NOMO-1 (cell line): ENCODE data around the gene PTPRM.

Source experiments
- DNase-seq, 2 experiments: peaks; one replicate each; lab custom pipeline; 2025; ENCODE audit not compliant: unreplicated experiment in 2 of 2; lab: John Stamatoyannopoulos, UW

Gene PTPRM

DNA sequence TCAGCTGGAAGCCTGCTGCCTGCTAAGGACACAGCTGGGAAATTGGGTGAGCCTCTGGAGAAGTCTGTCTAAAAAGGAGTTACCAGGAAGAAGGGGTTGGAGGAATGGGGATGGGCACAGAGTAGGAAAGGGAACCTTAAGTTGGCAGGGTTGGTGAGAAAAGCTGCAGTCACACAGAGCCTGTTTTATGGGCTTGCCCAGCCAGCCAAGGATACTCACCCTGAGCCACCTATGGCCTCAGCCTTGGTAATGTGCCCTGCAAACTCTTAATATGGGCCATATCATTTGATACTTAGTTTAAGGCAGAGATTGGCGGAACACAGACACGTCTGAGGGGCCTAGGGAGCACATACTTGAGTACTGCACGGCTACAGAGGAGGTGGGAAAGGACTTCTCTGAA lies 623.9 kb downstream of the PTPRM start:
- DNase-seq, result no peak

DNA sequence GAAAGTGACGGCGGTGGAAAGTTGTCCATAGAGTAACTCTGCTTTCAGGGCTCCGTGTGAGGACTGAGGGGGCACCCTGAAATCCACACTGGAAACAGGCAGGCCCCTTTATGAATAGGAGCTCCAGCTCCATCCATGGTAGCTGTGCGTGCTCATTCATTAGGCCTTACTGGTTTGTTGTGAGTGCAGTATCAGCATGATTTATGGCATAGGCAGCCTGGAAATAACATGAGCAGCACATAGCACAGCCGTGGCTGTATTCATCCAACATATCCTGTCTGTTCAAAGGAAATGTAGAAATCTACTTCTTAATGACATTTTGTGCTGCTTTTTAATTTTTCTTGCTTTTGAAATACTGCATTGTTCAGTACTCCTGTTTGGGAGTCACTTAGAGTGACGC lies 627.3 kb downstream of the PTPRM start:
- no peak for DNase-seq

DNA sequence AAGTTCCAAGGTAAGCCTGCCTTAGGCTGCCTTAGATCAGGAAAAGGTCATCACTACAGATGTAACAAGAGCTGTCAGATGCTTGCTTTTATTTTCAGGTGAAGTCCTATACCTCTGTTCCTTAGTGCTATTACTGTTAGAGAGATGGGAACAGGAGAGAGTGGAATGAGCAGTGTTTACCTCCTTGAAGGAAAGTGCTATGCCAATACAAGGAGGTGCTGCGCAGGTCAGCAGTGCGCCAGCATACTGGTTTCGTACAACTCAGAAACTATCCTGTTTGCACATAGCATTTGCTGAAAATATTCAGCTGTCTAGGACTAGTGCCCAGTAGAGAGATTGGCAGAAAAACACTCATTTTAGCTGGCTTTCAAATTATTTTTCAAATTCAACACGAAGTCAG lies 629.1 kb downstream of the PTPRM start:
- no peak for DNase-seq

DNA sequence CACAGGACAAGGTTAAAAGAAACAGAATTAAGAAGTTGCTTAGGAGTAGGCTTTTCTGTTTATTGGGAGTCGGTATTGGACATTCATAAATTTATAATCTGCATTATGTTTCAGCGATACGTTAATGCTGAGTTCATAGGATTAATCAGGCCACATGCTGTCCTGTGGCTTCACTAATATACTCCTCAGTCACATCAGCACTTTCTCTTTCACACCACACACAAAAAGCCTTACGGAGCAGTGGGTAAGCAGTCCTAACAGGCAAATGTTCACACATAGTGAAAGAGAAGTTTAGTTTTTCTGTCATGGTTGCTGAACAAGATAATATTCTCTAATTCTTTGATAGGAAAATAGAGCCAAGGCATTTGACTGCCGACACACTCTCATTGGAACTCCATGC lies 630.4 kb downstream of the PTPRM start:
- no peak for DNase-seq

DNA sequence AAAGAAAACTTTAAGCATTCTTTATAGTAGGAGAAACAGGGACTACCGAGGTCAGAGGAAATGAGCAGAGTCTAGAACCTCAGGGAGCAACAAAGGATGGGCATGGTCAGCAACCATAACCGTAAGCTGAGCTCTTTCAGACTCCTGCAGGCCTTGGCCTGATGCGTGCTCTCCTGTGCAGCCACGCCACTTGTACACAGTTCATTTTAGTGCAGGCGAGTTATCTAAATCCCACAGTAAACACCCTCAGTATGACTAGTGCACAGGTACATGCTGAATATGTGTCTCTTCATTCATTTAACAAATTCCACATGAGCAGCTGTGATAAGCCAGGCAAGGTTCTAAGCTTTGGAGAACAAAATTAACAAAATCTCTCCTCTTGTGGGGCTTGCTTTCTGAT lies 640.9 kb downstream of the PTPRM start:
- no peak for DNase-seq

DNA sequence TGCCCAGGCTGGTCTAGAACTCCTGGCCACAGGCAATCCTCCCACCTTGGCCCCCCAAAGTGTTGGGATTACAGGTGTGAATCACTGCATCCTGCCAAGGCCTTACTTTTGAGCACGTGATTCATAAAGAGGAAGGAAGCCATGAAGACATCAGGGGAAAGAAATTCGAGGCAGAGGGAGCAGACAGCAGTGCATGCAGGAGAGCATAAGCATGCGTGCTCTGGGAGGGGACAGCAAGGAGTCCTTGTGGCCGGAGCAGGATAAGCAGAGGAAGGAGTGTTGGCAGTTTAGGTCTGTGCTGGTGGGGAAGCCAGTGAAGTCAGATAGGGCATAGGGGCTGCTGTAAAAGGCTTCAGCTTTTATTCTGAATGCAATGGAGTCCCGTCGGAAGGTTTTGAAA lies 641.6 kb downstream of the PTPRM start:
- no peak for DNase-seq

DNA sequence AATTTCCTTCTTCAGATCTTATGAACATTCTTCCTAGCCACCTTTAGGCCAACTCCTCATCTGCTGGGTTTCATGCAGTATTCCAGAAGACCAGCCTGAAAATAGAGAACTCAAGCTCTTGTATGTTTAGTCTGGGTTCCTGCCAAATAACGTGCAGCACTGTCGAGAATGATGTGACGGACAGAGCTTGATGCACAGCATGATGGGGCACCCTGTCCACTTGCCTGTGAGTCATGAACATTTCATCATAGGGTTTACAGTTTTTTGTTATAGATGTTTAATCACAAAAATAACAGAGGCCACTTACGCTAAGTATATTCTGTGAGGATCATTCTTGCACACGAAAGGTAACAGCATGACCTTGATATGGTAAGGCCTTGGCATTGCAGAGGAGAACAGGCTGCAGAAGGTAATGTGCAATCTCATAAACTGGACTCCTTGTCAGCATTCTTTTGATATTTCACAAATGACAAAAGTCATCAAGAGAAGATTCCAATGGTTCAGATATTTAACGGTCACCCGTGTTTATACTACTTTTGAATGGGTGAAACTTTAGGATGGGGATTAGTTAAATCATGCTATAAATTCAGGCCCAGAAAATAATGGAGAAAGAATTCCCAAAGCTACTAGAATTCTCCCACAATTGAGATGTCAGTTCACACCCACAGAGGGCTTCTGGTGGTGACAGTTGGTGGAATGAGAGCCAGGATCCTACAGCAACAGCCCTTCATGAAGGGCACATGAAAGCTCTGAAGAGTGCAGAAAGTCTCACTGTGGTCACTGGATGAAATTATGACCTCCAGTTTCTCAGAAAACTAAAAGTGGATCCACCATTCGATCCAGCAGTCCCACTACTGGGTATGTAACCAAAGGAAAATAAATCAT lies 646.0 kb downstream of the PTPRM start:
- DNase-seq, result no peak

DNA sequence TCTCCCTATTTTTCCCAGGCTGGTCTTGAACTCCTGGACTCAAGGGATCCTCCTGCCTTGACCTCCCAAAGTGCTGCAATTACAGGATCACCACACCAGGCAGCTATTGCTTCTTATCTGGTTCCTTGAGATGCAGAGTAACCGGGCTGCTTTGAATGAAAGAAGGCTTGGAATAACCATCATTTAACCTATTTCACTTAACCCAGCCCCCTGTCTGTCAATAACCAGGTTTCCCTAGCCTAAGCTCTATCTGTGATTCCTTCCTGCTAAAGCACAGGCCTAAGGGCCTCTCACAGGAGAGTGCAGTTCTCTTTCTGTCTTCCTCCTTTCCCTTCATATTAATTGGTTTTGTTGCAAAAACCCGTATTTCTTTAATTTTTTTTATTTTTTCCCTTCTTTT lies 648.6 kb downstream of the PTPRM start:
- DNase-seq, result no peak

DNA sequence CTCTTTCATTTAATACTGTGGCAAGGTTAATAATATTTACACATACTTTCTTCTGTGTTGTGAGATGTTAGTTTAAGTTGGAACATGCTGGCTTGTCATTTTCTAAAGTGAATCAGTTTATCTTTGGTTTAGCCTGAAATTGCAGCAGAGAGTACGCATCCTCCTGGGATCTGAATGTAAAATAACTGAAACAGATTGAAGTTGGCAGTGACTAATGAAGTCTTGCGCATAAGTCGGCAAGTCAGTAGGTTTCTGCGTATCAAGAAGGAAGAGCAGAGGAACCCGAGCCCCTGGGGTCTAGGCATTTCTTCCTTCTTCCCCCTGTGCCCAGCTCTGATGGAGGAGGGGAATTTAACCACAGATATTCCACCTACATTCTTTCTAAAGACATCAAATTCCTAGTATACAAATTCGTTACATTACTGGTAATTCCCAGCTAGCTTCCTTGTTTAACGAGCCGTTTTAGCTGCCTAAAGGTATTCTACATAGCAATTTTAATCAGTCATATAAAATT lies 650.0 kb downstream of the PTPRM start:
- DNase-seq, result no peak

DNA sequence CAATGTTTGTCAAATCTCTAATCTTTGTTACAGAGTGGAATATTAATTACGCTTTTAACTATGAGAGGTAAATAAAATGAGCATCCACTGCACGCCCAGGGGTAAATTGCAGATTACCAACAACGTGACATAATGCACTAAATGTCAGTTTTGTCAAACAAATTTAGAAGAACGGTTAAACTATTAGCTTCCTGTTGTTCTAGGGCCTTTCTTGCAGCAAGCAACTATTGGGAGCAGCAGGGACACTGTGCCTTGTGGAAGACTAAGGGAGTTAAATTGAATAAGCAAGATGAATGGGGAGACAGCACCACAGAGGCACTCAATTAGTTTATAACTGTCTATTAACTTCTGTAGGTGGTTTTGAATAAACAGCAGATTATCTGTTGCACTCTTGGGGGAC lies 651.1 kb downstream of the PTPRM start:
- DNase-seq, result no peak

DNA sequence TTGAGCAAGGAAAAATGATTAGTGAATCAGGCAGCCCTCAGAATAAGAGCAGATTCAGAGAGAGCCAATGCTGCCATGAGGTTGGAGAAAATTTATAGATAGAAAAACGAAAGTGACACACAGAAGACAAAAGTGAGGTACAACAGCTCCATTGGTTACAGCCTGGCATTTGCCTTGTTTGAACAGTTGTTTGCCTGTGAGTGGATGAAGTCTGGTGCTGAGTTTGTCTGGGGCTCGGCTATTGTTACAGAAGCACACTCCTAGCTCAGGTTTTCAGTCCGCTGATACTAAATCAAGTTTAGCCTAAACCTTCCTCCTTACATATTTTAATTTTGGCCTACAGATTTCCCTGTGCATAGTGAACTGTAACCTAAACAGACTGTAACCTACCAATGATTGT lies 654.3 kb downstream of the PTPRM start:
- DNase-seq, result no peak

DNA sequence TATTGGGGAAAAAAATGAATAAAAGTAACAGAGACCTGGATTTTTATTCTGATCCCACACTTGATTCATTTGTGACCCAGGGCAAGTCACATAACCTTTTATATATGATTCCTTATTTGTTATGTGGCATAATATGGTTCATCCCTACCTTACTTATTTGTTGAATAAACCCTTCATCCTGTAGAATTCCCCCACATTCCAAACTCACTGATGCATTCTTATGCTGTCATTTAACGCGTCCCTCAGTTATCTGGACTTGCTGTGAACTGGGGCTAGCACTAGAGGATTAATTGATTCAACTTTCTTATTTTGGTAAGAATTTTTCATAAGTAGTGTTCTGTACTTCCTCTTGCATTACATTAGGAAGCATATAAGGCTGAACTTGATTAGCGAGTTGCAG lies 657.5 kb downstream of the PTPRM start:
- no peak for DNase-seq

DNA sequence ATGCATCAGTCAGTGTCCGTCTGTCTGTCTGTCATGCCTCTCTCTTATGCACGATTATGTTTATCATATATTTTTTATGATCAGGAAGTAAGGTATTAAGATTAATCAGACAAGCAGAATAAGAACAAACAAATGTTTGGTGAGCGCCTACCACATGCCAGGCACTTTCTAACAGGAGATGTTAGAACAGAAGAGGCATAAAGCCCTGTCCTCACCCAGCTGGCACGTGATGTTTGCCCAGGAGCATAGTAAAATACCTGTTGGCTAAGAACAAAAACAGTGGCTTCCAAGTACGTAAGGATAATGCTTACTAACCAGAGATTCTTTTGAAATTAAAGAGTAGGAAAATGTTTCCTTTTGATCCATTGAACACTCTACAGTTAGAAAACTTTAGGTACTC lies 661.9 kb downstream of the PTPRM start:
- DNase-seq, result no peak

DNA sequence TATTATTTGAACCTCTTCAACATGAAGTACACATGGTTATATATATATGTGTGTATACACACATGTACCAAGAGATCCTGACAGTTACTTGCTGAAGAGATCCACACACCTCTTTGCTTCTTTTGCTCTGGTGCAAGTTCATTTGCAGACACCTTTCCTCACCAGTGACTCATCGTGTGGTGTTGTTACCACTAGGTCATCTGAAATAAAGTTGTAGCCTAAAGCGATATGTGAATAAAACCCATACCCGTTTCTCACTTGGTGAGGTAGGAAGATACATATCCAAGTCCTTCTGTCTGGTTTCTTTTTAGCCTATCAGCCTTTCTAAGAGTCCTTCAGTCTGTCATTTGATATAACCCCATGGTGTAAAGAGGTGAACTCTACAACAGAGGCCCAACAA lies 662.7 kb downstream of the PTPRM start:
- no peak for DNase-seq

DNA sequence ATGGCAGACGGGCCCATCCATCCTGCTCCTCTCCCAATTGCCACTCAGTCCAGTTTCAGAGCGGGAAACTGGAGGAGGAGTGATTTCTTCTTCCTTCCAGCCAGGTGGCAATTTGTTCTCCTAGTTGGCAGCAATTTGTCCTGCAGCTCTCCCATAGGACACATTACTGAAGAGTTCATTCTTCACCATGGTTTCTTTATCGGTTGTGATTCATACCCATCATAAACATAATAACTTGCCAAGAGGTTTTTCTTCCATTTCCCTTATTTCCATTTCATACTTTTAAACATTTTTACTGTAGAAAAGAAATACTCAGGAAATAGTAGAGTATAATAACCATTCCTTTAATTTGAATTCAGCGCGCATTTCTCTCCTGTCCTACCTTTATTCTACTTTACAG lies 664.2 kb downstream of the PTPRM start:
- DNase-seq, result no peak

DNA sequence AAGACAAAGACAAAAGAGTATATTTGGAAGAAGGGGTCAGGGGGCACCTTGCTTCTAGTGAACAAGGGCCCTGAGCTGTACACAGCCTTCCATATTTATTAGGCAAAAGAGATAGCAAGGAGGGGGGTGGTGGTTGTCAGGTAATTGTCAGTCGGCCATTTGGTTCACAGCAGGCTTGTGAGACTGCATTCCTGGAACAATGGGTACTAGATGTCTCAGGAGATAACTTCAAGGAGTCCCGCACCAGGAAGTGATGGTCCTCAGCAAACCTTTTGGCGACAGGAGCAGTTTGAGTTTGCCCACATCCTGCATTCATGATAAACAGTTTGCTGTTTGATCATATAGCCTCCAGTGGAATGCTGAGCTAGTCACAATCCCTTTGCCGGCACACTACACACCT lies 665.7 kb downstream of the PTPRM start:
- DNase-seq, result no peak

DNA sequence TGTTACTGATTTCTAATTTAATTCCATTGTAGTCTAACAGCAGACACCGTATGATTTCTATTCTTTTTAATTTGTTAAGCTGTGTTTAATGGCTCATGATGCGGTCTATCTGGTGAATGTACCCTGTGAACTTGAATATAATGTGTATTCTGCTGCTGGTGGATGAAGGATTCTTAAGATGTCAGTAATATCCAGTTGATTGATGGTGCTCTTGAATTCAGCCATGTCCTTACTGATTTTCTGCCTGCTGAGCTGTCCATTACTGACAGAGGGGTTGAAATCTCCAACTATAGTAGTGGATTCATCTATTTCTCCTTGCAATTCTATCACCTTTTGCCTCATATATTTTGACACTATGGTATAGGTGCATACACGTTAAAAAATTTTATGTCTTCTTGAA lies 668.8 kb downstream of the PTPRM start:
- no peak for DNase-seq

DNA sequence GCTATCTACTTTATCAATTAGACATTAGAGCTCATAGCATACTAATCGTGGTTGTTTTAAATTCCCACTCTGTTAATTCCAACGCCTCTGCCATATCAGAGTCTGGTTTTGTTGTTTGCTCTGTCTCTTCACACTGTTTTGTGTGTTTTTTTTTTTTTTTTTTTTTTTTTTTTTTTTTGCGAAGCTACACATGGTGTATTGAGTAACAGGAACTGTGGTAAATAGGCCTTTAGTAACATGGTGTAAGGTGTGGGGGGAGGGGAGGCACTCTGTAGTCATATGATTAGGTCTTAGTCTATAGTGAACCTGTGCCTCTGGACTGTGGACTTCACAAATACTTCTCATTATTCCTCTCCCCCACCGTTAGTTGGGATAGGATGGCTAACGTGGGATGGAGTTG lies 671.4 kb downstream of the PTPRM start:
- DNase-seq, result no peak

DNA sequence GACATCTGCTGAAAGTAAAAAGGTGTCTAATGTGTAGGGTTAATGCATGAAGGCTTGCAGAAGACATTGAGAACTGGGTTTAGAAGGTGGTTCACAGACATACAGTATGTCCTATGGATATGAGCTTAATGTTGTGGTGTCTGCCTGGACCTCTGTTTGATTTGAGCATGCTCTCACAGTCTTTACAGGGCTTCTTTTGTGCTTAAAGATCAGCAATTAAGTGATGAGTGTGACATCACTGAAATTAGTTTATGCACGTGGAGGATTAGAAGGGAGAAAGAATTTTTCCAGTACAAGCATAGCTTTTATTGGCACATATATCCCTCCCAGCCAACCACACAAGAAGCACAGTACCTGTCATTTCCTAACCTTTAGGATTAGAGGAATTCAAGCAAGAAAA lies 674.6 kb downstream of the PTPRM start:
- DNase-seq, result no peak

DNA sequence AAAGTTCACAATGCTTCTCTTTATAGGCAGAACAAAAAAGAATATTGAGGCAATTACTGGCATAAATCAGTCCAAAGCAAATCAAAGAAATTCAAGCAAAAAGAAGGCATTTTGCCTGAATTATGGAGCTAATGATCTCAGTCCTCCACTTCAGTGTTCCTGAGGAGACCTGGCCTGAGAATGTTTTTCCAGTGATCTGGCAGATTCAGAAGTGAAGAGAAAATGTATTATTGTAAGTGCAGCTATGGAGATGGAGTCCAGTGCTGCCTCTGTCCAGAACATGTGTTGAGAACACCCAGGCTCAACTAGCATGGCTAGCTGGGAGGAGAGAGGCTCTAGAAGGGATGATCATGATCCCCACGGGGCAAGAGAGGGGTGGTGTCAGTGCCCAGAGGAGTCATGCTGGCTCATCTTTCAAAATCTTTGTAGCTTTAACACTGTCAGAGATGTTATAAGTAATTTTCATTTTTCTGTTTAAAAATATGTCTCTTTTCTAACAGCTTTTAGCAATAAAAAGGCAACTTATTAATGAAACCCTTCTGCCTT lies 675.1 kb downstream of the PTPRM start:
- DNase-seq, result no peak

DNA sequence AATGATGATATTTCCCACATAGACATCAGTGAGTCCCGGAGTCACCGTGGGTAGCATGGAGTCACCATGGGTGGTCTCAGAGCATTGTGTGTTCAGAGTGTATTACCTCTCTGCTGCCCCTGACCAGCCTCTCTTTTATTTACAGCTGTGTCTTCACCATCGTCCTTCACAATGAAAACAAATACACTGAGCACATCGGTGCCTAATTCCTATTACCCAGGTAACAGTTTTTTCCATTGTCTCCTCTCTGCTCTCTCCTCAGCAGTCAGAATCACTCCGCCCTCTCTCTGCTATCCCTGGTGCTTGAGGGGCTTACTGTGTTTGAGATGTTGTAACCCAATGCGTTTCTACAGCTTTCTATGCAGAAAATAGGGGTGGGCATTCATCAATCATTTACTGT lies 680.6 kb downstream of the PTPRM start:
- no peak for DNase-seq

DNA sequence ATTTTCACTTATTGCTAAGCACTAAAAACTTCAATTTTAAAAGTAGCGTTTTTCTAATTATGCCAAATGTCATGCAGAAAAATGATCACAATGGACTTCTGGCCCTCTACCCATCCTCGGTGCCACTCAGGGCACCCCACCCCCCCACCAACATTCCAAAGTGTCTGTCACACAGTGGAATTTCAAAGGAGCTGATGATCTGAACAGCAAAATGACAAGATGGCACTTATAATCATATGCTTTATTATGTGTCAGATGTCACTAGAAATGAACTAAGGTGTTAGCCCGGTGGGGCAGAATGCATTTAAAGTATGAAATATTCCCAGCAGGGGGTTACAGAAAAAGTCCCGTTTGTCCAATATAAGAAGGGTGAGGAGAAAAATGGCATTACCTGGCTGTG lies 681.5 kb downstream of the PTPRM start:
- no peak for DNase-seq

DNA sequence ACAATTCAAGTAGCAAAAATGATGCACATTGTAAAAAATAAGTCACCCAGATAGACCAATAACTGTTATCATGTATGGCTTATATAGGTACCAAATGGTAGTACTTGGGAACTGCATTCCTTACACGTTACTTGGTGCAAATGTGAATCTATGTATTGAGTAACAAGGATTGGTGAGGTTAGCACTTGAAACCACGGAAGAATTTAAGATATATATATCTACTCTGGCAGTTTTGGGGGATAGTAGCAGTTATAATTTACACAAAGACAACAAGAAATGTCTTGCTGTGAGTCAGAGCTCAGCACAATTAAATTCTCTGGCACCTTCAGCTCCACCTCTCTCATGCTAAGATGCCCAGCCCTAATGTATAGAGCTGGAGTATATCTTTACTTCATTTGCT lies 682.7 kb downstream of the PTPRM start:
- no peak for DNase-seq
